HG03097 (cell line): ENCODE measurements around the gene NFATC2.

Experiments
- ATAC-seq: cut with Tn5 transposase; IDR thresholded peaks from one replicate; pipeline ENCODE4 v1.9.1; 2021; ENCODE audit not compliant: unreplicated experiment, low FRiP score

The NFATC2 gene

GRCh38 chr20:51458751-51459439 is 83.6 kb downstream of the NFATC2 start:
- no peak for ATAC-seq

- ATAC-seq = no peak
Observed at GRCh38 chr20:51457533-51457932, 85.0 kb downstream of the NFATC2 start.

DNA sequence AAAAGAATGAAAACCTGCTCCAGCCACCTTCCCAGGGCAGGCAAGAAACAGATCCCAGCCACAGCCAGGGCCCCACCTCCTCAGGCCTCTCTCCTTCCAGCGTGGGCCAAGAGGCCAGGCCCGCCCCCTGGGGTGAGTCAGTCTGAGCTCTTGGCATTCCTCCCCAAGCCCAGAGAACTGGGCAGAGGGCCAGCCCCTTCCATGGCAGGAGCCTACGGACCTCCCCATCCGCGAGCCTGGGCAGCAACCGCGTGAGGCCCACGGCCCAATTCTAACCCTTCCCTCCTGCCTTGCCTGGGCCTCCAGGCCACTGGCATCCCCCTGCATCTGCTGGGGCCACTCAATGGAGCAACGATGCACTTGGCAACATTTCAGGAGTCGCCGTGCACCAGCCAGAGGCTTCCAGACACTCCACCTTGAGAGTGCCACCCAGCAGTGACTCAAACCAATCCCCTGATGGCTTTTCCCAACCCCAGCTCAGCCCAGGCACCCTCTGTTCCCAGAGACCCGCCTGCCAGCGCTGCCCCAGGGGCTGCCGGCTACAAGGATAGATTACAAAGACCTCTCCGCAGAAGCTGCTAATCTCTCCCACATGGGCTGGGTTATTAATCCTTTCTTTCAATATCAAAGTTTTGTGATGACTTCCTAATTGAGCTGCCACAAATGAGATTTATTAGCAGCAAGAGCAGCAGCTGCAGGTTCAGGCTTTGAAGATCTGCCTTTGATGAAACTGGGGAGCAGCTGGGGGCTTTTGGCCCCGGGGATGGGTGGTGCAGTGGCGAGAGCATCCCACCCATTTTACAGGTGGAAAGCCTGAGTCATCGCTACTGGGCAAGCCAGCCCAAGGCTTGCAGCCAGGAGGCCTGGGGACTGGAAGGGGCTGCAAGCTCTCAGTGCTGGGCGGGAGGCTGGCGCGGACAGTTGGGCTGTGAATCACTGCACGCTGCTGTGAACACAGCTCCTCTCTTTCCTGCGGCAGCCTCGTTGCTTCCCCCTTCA is 85.7 kb downstream of the NFATC2 start:
- ATAC-seq = no peak

DNA sequence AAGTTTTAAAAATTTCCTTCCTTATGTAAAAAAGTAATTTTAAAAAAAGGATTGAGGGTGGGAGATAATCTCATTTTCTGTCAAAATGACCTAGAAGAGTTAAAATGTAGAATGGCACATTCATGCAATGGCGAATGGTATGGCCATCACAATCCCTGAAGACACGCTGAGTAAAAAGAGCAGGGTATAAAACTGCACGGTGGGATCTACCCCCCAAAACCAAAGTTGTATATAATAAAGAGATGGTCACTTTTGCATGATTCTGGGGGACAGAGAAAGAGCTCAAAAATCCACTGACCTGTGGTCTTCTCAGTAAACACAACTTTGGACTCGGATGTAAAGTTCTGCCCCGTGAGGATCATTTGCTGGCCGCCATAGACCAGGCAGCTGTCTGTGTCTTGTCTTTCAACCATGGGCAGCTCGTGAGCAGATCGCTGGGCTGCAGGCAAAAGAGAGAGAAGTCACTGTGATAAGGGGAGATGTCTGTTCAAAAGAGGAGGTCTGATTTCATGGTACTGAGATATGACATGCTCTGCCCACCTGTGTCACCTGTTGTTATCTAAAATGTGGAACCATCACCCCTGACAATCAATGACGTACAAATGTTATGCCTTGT is 88.2 kb downstream of the NFATC2 start:
- no peak for ATAC-seq

GRCh38 chr20:51452734-51453365 is 89.7 kb downstream of the NFATC2 start:
- no peak for ATAC-seq

GRCh38 chr20:51452091-51452613 is 90.4 kb downstream of the NFATC2 start:
- ATAC-seq = no peak

GRCh38 chr20:51451484-51451883 is 91.0 kb downstream of the NFATC2 start:
- ATAC-seq = no peak

- no peak for ATAC-seq
Observed at GRCh38 chr20:51450984-51451383, 91.5 kb downstream of the NFATC2 start.

GRCh38 chr20:51450221-51450712 is 92.3 kb downstream of the NFATC2 start:
- ATAC-seq = no peak

DNA sequence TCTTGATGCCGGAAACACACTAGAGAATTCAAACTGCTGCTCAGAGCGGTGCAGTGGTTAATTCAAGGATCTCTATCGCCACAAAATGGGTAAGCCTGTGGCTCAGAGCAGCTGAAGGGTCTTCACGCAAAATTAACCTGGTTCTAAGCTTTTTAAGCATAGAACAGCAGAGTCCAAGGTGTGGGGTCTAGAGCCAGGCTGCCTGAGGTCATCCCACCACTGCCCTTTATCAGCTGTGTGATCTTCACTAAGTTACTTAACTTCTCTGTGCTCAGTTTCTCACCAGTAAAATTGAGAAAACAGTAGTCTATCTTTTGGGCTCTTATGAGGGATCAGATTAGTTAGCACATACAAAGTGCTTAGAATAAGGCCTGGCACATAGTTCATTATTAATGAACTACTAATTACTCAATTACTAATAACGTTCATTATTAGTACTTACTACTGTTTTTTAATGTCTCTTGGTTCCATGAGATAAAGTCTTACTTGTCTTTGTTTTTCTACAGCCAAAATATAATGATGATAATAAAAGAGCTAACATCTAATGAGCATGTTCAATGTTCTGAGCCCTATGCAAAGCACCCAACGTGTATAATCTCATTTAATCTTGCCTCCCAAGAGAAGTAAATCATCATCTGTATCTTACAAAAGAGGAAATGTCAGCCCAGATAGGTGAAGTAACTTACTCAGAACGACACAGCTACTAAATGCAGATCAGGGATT is 92.9 kb downstream of the NFATC2 start:
- ATAC-seq = no peak

DNA sequence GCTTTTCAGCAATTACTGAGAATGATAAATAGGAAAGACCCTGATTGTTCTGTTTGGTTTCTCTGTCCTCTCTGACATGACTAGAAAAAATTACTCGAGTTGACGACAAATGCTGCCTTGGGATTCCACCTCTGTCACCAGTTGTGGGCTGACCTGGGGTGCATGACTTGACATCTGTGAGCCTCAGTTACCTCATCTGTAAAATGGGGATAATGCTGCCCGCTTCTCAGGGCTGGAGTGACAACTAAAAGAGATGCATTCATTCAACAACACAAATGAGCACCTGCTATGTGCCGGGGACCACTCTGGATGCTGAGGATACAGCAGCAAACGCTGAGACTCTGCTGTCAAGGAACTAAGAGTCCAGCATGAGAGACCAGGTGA is 94.8 kb downstream of the NFATC2 start:
- ATAC-seq = no peak

DNA sequence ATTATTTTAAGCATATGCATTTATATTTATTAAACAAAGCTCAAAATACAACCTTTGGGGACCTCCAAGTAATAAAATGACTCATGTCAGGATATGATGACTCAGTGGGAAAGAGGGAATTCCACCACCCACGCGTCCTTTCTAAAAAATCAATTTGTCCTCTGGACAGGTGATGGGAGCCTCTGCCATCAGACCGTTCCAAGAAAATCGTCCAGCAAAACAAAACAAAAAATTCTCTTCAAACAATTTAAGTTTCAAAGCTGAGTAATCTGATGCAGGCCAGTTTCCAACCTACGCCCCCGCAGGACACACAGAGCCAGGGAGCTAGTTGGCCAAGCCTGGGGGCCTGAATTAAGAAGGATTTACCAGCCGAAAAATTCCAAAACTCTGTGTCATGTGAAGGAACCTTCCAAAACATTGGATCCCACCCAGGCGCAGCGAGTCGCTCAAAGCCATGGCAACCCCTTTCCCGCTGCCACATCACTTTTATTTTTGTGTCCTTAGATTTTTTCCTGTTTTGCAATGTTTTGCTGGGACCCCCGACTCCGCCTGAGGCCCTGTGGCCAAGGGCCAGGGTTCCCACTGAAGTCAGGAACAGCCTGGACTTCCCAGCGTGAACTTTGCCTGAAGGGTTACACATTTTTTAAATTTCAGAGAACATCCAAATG is 95.3 kb downstream of the NFATC2 start:
- ATAC-seq = no peak

- no peak for ATAC-seq
Observed at GRCh38 chr20:51446656-51447055, 95.9 kb downstream of the NFATC2 start.

- ATAC-seq = no peak
Observed at GRCh38 chr20:51446230-51446629, 96.3 kb downstream of the NFATC2 start.

- ATAC-seq = no peak
Observed at GRCh38 chr20:51445591-51445990, 96.9 kb downstream of the NFATC2 start.

GRCh38 chr20:51444922-51445438 is 97.5 kb downstream of the NFATC2 start:
- no peak for ATAC-seq

- no peak for ATAC-seq
Observed at GRCh38 chr20:51444467-51444866, 98.1 kb downstream of the NFATC2 start.

DNA sequence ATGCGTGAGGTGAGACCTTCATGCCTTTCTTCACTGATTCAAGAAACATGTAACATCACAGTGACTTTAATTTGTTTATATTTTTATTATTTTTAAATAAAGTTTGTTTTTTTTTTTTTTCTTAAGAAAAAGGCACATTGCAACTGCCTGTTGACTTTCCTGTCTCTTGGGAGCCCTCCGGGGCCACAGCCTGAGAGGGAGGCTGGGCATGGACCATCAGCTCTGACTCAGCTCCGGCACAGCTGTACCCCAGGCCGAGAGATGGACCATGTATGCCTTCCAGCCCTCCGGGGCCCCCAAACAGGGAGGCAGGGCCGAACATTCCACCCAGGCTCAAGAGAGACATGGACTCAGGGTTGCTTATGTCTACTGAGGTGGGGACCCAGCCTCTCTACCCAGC is 99.9 kb downstream of the NFATC2 start:
- ATAC-seq = no peak

GRCh38 chr20:51440589-51440988 is 101.9 kb downstream of the NFATC2 start:
- no peak for ATAC-seq
